RWPE1 (cell line): ENCODE measurements around the gene CHCHD6.
A peak's percentile ranks its signal among the peaks of the same experiment; 100 is the strongest.

Experiments used
- CTCF ChIA-PET: fragments of 350-600 bp; sonication (Branson Sonifier 250); formaldehyde crosslinking; extraction: SDS; loops from one replicate; lab custom pipeline; 2021; lab: Yijun Ruan, JAX
- POLR2A ChIA-PET: fragments of 400-600 bp; formaldehyde crosslinking; extraction: SDS; loops from one replicate; lab custom pipeline; 2020; ENCODE audit warnings: antibody characterized with exemption; ENCODE audit not compliant: low non-redundant PET; lab: Yijun Ruan, JAX
- DNase-seq: peaks from one replicate; pipeline ENCODE4 v3.0.0; 2012; ENCODE audit warnings: low spot score
- H3K27ac ChIP-seq: fragments of 450-650 bp; 2 replicates; pipeline ENCODE4 v1.5.1; 2017
- CTCF ChIP-seq: fragments of 450-650 bp; conservative IDR thresholded peaks from 2 replicates; pipeline ENCODE4 v1.5.1; 2017; ENCODE audit warnings: low read depth, mild to moderate bottlenecking

Gene CHCHD6

GRCh38 chr3:126749931-126750755, 46.1 kb downstream of the CHCHD6 start:
- peak overlapping the region; percentile 97; the same call in 1 of the 2 replicates for H3K27ac ChIP-seq
- no peak for TF ChIP-seq CTCF
- CTCF ChIA-PET: interaction anchor here (0.7 kb wide), 2 partner anchors 77 to 232 kb away, joined by 3 read pairs; partner anchors contain the start of gene PLXNA1
- POLR2A ChIA-PET: interaction anchor here (0.6 kb wide), 1 partner anchor 316 kb away, joined by 3 read pairs; no protein-coding TSS in a partner anchor
- DNase-seq: no peak

GRCh38 chr3:126750756-126751121, 46.7 kb downstream of the CHCHD6 start:
- ChIA-PET CTCF (interaction anchor here (0.6 to 0.7 kb wide), 2 partner anchors 77 to 385 kb away, joined by 3 to 4 read pairs; no protein-coding TSS in a partner anchor), POLR2A (interaction anchor here (0.6 kb wide), 1 partner anchor 317 kb away, joined by 3 read pairs; no protein-coding TSS in a partner anchor)
- no peak for TF ChIP-seq CTCF
- H3K27ac ChIP-seq: peak overlapping the region; percentile 97; the same call in 1 of the 2 replicates
- DNase-seq: no peak

GRCh38 chr3:126751611-126752302, 47.7 kb downstream of the CHCHD6 start:
- CTCF ChIA-PET: interaction anchor here (0.6 to 2.3 kb wide), 26 partner anchors 9 to 792 kb away, joined by 3 to 19 read pairs (median 4); partner anchors contain the start of gene PLXNA1
- POLR2A ChIA-PET: no interaction called here
- no peak for DNase-seq
- peak overlapping the region; percentile 97 for H3K27ac ChIP-seq
- no peak for TF ChIP-seq CTCF

- peak overlapping the region; percentile 97 for H3K27ac ChIP-seq
- ChIA-PET POLR2A (interaction anchor here (0.6 to 2.0 kb wide), 2 partner anchors 159 to 210 kb away, joined by 3 to 5 read pairs; no protein-coding TSS in a partner anchor), CTCF (interaction anchor here (0.6 to 2.3 kb wide), 38 partner anchors 10 to 792 kb away, joined by 3 to 19 read pairs (median 4); partner anchors contain the start of gene PLXNA1)
- TF ChIP-seq CTCF: peak; percentile 89
- DNase-seq: peak; percentile 74
Measured at GRCh38 chr3:126752303-126753190, 48.5 kb downstream of the CHCHD6 start.

- DNase-seq: peak; percentile 92
- H3K27ac ChIP-seq: peak overlapping the region; percentile 97
- ChIA-PET CTCF (interaction anchor here (0.6 to 2.3 kb wide), 21 partner anchors 41 to 791 kb away, joined by 3 to 19 read pairs (median 4); partner anchors contain the start of gene PLXNA1), POLR2A (interaction anchor here (2.0 kb wide), 1 partner anchor 158 kb away, joined by 5 read pairs; no protein-coding TSS in a partner anchor)
- no peak for TF ChIP-seq CTCF
Measured at GRCh38 chr3:126753191-126754160, 49.4 kb downstream of the CHCHD6 start.
